Measurements from ENCODE around the gene TMUB2.

The TMUB2 gene

DNA sequence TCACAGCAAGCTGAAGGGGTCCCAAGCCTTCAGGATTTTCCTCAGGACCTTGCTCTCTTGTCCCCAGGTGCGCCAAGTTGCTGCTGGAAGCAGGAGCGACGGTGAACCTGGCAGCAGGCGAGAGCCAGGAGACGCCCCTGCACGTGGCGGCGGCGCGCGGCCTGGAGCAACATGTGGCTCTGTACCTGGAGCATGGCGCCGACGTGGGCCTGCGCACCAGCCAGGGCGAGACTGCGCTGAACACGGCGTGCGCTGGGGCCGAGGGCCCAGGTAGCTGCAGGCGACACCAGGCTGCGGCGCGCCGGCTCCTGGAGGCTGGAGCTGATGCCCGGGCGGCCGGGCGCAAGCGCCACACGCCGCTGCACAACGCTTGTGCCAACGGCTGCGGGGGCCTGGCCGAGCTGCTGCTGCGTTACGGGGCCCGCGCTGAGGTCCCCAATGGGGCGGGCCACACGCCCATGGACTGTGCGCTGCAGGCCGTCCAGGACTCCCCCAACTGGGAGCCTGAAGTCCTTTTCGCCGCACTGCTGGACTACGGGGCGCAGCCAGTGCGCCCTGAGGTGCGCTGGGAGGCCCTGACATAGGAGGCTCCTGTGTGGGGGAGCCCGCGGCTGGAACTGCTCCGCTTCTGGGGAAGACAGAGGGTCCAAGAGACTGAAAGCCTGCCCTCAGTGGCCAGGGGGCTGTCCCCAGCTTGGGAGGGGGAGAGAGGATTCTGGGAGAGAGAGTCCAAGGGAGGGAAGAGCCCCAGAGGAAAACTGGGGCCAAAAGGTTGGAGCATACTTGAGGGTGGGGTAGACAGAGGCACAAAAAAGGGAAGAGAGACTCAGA, 9.9 kb upstream of the TMUB2 start:
- no peak for DNase-seq (ENCODE audit: low read depth in 2 of 2)

DNA sequence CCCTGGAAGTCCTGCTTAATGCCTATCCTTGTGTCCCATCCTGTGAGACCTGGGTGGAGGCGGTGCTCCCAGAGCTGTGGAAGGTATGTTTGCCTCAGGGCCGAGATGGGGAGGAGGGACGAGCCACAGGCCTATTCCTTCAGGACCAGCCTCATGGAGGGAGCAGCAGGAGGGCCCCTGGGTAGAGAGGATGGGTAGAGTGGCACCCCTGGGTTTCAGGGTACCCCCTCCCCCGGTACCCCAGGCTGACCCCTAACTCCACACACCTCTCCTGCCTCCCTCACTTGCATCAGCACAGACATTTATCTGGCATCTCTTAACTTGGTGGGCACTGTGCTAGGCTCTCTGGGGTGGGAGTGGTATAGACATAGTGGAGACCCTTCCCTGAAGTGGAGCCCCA, 9.1 kb upstream of the TMUB2 start:
- DNase-seq (ENCODE audit: low read depth in 2 of 2) = no peak

DNA sequence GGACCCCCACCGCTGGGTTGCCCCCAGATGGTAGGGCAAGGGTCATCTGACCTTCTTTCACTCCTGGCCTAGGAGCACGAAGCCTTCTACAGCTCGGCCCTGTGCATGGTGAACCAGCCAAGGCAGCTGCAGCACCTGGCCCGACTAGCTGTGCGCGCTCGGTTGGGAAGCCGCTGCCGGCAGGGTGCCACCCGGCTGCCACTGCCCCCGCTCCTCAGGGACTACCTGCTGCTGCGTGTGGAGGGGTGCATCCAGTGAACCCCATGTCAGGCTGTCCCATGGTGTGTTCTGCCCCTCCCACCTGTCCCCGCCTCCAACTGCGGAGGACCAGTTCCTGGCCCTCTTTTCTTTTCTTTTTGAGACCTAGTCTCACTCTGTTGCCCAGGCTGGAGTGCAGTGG, 8.6 kb upstream of the TMUB2 start:
- DNase-seq (ENCODE audit: low read depth in 2 of 2) = no peak

DNA sequence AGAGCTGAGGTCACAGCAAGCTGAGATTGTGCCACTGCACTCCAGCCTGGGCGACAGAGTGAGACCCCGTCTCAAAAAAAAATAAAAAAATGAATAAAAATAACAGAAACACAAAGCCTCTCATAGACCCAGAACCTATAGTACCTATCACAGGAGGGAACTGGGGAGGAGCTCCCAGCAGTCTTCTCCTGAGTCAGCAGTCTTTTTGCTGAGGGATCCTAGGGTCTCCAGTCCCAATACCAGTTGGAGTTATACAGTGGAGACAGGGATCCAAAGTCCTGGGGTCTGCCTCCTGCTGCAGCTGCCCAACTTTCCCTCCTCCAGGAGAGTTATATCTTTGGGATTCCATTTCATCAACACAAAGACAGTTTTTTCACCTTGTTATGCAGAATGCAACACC, 3.7 kb upstream of the TMUB2 start:
- DNase-seq (ENCODE audit: low read depth in 2 of 2) = no peak

DNA sequence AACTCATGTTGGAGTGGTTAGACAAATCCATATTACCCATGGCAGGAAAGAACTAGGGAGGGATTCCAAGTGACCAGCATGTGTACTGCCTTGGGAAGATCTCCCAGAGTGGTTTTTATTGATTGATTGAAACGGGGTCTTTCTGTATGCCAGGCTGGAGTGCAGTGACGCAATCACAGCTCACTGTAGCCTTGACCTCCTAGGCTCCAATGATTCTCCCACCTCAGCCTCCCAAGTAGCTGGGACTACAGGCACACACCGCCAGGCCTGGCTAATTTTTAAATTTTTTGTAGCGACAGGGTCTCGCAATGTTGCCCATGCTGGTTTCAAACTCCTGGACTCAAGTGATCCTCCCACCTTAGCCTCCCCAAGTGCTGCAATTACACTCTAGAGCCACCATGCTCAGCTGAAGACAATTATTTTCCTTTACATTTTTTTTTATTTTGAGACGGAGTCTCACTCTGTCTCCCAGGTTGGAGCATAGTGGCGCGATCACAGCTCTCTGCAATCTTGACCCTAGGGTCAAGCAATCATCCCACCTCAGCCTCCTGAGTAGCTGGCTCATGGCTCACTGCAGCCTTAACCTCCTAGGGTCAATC, 2.5 kb upstream of the TMUB2 start:
- no peak for DNase-seq (ENCODE audit: low read depth in 2 of 2)

DNA sequence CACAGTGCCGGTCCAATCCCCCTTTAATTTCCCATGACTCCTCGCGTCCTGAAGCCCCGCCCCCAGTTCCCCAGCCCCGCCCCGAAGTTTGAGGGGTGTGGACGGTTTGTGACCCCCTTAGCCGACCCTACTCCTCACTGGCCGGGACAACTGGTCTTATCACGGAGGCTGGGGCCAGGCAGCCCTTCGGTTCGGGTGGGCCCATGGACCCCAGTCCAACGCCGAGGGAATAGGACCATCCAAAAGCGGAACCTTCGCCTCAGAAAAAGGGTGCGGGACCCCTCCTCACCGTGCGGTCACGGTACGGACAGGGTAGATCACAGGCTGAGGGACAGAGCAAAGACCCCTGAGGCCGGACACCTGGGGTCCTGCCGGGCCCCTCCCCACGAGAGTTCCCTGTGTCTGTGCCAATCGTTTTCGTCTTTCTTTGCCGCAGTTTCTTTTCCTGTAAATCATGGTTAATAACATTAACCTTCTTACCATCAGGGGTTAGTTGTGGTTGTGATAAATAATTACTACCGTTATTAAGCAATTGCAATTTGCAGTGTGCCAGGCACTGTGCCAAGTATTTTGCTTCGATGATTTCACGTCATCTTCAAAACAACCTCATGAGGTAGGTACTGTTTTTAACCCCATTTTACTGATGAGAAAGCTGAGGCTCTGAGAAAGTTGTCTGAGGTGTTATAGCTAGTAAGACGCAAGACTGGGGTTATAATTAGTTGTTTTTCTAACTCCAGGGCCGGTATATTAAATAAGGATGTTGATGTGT, 543 bp downstream of the TMUB2 start:
- DNase-seq (ENCODE audit: low read depth in 2 of 2) = peak; percentile 52 to 55

DNA sequence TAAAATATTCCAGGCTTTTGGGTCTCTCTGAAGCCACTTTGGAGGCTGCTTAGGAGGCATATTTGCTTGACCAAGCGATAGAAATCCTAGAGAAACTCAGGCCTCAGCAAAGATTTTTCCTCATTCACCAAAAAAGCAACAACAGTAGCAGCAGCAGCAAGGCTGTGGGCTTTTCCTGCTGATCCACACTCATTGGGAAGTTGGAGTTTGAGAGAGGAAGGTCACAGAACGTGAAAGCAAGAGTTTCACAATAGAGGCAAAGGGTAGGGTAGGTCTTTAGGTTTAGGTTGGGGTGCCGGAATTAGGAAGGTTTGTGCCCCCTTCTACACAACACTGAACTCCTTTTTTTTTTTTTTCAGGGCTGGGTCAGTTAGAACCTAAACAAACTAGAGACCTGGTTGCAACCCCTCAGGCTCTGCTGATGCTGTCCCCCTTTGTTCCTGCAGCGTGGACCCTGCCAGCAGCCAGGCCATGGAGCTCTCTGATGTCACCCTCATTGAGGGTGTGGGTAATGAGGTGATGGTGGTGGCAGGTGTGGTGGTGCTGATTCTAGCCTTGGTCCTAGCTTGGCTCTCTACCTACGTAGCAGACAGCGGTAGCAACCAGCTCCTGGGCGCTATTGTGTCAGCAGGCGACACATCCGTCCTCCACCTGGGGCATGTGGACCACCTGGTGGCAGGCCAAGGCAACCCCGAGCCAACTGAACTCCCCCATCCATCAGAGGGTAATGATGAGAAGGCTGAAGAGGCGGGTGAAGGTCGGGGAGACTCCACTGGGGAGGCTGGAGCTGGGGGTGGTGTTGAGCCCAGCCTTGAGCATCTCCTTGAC, 2.0 kb downstream of the TMUB2 start:
- DNase-seq (ENCODE audit: low read depth in 2 of 2) = no peak

DNA sequence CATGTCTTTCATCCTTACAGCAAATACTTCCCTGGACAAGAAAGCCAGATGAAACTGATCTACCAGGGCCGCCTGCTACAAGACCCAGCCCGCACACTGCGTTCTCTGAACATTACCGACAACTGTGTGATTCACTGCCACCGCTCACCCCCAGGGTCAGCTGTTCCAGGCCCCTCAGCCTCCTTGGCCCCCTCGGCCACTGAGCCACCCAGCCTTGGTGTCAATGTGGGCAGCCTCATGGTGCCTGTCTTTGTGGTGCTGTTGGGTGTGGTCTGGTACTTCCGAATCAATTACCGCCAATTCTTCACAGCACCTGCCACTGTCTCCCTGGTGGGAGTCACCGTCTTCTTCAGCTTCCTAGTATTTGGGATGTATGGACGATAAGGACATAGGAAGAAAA, 3.7 kb downstream of the TMUB2 start:
- DNase-seq (ENCODE audit: low read depth in 2 of 2) = no peak

DNA sequence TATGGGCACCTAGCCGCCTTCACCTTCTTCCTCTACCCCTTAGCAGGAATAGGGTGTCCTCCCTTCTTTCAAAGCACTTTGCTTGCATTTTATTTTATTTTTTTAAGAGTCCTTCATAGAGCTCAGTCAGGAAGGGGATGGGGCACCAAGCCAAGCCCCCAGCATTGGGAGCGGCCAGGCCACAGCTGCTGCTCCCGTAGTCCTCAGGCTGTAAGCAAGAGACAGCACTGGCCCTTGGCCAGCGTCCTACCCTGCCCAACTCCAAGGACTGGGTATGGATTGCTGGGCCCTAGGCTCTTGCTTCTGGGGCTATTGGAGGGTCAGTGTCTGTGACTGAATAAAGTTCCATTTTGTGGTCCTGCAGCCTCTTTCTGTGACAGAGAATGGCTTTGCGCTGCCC, 4.6 kb downstream of the TMUB2 start:
- no peak for DNase-seq (ENCODE audit: low read depth in 2 of 2)

DNA sequence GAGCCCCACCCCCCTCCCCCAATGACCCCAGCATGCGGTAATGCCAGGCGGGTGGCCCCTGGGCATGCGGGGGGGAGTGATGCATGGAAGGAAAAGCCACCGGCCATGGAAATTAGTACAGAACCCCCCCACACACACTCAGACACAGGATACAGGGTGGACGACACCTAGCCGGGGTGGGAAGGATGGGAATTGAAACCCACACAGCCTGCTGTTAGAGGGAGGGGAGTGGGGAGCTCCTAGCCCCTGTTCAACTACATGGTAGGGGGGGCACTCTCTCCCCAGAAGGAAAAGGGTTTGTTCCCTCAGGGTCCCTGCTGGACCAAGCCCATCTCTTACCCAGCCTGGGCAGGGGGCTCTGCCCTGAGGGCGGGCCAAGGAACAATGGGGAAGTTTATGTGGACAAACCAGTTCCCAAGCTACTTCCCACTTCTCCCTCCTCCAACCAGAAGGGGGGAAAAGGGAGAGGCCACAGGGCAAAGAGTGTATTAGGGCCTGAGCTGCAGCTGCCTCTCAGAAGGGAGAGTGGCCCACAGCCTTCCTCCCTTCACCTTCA, 5.2 kb downstream of the TMUB2 start:
- DNase-seq (ENCODE audit: low read depth in 2 of 2) = no peak

DNA sequence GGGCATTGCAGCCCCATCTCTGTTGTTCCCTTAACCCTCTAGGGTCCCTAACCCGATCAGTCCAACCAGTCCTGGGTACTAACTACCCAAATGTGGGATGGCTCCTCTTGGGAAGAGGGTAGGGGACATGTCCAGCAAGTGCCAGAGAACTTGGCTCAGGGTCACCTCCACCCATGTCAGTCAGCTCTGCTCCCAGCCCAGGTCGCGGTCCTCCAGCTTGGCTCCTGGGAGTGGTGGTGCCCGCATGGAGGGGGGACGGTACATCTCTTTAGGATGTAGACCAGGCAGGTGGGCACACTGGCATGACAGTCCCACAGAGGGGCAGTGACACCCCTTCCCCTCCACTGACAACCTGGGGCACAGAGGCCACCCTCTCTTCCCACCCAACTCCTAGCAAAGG, 6.0 kb downstream of the TMUB2 start:
- no peak for DNase-seq (ENCODE audit: low read depth in 2 of 2)

DNA sequence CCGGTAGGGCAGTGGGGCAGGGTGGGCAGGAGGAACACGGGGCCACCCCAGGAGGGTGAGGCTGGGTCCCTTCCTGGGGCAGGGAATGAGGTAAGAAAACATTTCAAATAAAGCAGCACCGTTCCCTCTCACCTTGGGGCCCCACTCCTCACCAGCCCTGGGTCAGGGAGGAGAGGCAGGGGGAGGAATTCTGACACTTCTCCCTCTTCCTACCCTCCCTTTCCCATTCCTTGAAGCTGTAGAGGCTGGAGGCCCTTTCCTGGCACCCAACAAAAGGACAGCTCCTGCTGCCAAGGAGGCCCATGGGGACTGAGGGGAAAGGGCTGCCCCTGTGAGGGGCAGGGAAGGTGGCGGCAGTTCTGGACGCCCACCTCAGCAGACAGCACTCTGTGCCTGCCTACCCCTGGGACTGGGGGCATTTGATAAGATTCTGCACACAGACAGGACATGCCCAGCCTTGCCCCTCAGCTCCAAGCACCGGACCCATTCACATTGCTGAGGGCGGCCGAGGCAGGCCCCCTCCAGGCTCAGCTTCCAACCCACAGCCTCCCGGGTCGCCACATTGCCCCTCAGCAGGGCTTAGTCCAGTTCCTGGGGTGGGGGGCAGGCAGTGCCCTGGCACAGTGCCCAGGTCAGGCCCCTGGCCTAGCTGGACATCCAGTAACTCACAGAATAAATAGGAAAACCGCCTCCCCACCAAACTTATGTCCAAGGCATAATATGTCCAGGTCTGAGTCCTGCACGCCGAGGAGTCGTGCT, 6.7 kb downstream of the TMUB2 start:
- DNase-seq (ENCODE audit: low read depth in 2 of 2) = no peak

DNA sequence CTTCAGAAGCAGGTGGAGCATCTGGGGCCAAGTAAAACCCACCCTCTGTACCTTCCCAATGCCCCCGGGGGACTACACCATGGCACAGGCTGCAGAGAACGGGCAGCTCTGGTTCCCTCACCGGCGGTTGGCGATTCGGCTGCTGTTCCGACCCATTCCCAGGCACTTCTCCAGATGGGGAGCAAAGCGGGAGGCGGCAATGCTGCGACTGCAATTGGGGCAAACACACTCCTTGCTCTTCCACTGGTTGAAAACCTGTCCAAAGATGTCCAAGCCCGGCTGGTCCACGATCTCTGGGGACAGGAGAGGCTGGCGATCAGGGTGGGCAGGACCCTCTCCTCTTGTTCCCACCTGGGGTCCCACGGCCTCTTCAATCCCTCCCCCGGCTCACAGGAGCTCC, 10.3 kb downstream of the TMUB2 start:
- no peak for DNase-seq (ENCODE audit: low read depth in 2 of 2)

DNA sequence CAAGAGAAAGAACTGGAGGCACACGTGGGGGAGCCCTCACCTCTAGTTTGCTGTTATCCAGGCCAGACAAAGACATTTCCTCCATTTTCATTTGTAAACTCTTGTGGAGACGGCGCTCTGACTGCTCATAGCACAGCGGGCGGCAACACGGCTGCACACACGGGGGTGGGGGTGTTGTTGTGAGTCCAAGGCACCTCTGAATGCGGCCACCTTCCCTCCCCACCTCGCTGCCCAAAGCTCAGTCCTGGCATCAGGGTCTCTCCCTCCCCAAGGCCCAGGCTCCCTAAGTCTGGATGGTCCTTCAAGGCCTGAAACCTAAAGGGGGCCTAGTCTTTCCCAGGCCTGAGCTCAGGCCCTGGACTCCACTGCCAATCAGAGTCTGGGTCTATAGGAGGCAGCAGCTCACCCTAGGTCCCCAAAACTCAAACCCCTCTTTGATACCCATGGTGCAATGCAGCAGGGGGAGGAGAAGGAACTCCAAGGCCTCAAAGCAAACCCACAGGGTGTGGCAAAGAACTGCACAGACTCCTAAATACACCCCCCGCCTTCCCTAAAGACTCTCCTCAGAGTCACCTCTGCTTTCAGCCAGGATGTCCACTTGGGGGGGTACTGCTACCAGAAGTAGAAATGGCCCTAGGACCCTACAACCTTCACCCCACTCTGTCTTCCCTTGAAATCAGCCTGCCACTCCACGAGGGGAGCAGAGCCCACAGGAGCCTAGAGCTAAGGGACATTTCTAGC, 11.4 kb downstream of the TMUB2 start:
- no peak for DNase-seq (ENCODE audit: low read depth in 2 of 2)

DNA sequence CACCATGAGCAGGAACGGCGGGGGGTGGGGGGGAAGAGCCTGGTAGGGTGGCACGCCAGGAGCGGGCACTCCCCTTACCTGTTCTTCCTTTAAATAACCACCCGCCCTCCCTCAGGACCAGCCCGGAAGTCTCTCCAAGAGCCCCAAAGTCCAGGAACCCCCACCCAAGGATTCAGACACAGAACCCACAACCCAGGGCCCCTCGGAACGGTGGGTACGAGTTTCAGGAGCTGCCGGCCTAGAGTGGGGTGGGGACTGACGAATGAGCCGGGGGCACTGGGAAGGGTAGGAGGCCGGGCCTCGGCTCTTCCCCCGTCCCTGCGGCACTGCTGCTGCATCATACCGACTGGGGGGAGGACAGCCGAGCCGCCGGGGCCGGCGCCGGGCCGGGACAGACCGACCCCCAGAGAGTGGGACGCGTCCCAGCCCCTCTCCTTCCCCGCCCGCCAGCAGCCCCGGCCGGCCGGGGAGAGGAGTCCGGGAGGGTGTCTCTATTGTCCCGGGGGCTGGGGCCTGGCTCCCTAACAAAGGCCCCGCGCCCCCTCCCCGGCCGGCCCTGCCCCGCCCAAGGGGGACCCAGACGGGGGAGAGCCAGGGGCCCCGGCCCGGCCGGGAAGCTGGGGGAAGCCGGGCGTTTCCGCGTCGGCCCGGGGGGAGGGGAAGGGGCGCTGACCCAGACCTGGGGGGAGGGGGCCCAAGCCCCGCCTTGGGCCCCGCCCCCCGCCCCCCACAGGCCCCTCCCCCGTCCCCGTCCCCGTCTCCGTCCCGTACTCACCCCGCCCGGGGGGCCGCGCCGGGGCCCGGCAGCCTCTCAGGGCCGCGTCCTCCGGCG, 12.2 kb downstream of the TMUB2 start:
- DNase-seq (ENCODE audit: low read depth in 2 of 2) = no peak

DNA sequence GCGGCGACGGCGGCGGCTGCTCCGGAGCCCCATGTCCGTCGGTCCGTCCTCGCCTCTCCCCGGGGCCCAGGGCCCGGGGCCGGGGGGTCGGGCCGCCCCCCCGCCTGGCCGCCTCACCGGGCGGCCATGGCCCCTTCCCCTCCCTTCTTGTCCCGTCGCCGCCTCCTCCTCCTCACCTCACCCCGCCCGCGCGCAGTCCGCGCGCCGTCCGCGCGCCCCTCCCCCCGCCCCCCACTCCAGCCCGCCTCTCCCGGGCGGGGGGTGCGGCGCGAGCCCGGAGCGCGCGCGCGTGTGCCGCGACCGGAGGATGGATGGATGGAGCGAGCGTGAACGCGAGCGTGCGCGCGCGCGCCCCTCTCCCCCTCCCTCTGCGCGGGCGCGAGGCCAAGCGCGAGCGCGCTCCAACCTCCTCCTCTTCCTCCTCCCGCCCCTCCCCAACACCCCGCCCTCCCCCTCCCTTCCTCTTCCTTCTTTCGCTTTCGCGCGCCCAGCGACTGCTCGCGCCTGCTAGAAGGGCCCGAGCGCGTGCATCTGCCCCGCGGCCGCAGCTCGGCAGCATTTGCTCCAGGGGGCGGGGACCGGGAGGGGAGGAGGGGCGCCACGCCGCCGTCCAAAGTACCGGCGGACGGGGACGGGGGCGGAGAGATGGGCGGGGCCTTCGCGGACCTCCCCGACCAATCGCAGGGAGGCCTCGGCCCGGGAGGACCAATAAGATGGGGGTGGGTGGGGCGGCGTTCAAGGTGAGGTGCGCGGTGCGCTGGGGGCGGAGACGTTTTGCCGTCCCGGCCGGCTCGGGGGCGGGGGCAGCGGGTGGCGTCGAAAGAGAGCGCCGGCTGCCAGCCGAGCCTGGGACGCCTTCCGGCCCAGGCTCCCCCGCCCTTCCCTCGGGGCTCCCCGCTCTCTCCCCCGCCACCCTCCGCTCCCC, 13.0 kb downstream of the TMUB2 start, which contains the start of gene ATXN7L3:
TSS of gene ATXN7L3 (minus strand) at position 332 of the 925 bp plus-strand sequence. CDS start 1,814 bp downstream, outside the sequence.
- peak; percentile 99 for DNase-seq (ENCODE audit: low read depth in 2 of 2)

DNA sequence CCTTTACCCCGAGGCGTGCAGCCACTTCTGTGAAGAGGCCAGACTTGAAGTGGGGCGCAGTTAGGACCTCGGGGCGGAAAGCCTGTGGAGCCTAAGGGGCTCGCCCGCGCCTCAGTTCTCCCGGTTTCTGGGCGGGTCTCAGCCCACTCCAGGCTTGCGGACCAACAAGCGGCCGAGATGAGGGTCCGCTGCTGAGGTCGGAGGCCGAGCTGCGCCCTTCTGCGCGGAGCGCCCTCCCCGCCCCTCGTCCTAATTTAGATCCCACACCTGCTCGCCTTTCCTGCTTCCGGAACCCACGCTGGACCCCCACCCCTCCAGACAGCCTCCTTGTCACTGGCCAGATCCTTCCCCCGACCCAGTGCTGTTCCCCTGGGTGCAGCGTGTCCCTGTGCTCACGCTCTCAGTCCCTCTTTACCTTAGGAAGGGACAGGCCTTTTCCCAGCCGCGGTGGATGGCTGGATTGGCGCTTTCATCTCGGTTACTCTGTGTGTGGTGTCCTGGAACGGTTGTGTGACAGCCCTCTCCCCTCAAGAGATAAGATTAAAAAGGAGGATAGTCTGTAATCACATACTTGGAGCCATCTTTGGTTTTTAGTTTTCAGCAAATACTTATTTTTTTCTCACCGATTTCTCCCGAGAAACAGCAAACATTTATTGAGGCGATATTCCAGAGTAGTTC, 13.8 kb downstream of the TMUB2 start:
- DNase-seq (ENCODE audit: low read depth in 2 of 2) = no peak

Data from activated CD8-positive, alpha-beta memory T cell treated with anti-CD3 and anti-CD28 coated beads for 4 hours (primary cell).